GM12892 (cell line): ENCODE measurements around the gene ACADS.

Source experiments
- POLR2A ChIP-seq: IDR thresholded peaks from 2 replicates; pipeline ENCODE4 v1.6.1; 2011; ENCODE audit warnings: low read depth, low read length, control low read depth
- POLR2AphosphoS5 ChIP-seq: IDR thresholded peaks from 2 replicates; pipeline ENCODE4 v1.6.1; 2011; ENCODE audit warnings: low read depth, low read length, control low read depth
- TAF1 ChIP-seq: IDR thresholded peaks from 2 replicates; pipeline ENCODE4 v1.6.1; 2011; ENCODE audit warnings: low read depth, mild to moderate bottlenecking, control low read depth, low read length, borderline replicate concordance

DNA sequence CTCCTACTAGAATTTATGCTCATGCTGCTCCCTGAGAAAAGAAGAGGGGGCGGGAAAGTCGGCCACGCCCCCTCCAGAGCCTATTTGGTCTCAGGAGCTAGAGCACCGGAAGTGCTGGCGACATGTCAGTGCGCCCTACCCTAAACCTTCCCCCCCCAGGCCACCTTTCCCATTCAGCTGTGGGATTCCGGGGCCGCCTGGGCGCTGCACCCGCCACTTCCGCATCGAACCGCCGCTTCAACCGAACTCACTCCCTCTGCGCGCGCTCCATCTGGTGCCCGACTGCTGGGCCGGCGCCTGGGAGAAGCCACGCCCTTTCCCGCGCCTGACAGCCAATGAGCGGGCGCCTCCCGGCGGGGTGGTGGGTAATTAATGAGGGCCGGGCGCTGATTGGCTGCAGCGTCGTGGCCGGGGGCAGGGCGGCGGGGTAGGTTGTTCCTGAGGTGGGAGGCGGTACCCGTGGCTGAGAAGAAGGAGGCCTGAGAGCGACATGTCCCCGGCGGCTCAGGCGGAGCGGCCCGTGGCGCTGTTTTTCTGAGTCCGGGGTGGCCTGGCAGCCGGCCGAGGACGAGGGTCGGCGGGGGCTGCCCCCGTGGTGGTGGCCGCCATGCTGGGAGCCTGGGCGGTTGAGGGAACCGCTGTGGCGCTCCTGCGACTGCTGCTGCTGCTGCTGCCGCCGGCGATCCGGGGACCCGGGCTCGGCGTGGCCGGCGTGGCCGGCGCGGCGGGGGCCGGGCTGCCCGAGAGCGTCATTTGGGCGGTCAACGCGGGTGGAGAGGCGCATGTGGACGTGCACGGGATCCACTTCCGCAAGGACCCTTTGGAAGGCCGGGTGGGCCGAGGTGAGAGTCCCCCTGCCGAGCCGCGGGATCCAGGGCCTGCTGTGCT lies 38.7 kb upstream of the ACADS start, which contains the start of gene MLEC:
- peak; percentile 83; the same call in 1 of the 2 replicates for TF ChIP-seq POLR2A
- TF ChIP-seq TAF1, result peak; percentile 41; the same call in 1 of the 2 replicates
- TF ChIP-seq POLR2AphosphoS5, result 0 out of 2 replicates have a peak, but pooled peaks have one; percentile 47
